ENCODE results near the gene DDX19B.

DNA sequence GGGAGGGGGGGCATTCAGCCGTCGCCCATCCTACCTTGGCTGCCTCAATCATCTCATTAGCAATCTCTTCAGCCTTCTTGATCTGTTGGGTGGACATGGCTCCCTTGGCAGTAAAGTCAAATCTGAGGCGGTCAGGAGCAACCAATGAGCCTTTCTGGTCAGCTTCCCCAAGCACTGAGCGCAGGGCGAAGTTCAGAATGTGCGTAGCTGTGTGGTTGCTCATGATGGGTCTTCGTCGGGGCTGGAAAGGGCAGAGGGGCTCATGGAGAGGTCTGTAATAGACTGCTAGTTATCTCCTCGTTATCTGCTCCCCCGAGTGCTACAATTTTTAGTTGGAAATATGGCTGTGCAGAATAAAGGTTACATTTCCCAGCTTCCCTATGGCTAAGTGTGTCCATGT, 40.0 kb upstream of the DDX19B start:
- TF ChIP-seq CTCF (IDR thresholded peaks at IDR 0.05), result no peak
- no peak for TF ChIP-seq POLR2A (IDR thresholded peaks at IDR 0.05)

Data from adrenal gland (tissue), 5 donors.